Activated CD4-positive, alpha-beta T cell treated with anti-CD3 and anti-CD28 coated beads for 24 hours (primary cell): ENCODE measurements around the gene HS6ST3.

Experiments
- DNase-seq, 2 donors: peaks; one replicate each; pipeline ENCODE4 v3.0.0-alpha.2; 2020; ENCODE audit warnings: low read depth in 2 of 2

The HS6ST3 gene

GRCh38 chr13:96651598-96651997 lies 561.7 kb downstream of the HS6ST3 start:
- DNase-seq: no peak

GRCh38 chr13:96652506-96652905 lies 562.6 kb downstream of the HS6ST3 start:
- no peak for DNase-seq

- DNase-seq: no peak
Observed at GRCh38 chr13:96661612-96662011, 571.7 kb downstream of the HS6ST3 start.

GRCh38 chr13:96662036-96662435 lies 572.1 kb downstream of the HS6ST3 start:
- DNase-seq: no peak

GRCh38 chr13:96667294-96668018 lies 577.5 kb downstream of the HS6ST3 start:
- no peak for DNase-seq

- no peak for DNase-seq
Observed at GRCh38 chr13:96671073-96671472, 581.2 kb downstream of the HS6ST3 start.

- no peak for DNase-seq
Observed at GRCh38 chr13:96672016-96672415, 582.1 kb downstream of the HS6ST3 start.

GRCh38 chr13:96673825-96674224 lies 583.9 kb downstream of the HS6ST3 start:
- no peak for DNase-seq

- DNase-seq: no peak
Observed at GRCh38 chr13:96677029-96677428, 587.1 kb downstream of the HS6ST3 start.

- no peak for DNase-seq
Observed at GRCh38 chr13:96678801-96679200, 588.9 kb downstream of the HS6ST3 start.

GRCh38 chr13:96680898-96681297 lies 591.0 kb downstream of the HS6ST3 start:
- no peak for DNase-seq

GRCh38 chr13:96681766-96682165 lies 591.9 kb downstream of the HS6ST3 start:
- no peak for DNase-seq

- no peak for DNase-seq
Observed at GRCh38 chr13:96684469-96684868, 594.6 kb downstream of the HS6ST3 start.

- DNase-seq: no peak
Observed at GRCh38 chr13:96684907-96685306, 595.0 kb downstream of the HS6ST3 start.

- no peak for DNase-seq
Observed at GRCh38 chr13:96686286-96686685, 596.4 kb downstream of the HS6ST3 start.

GRCh38 chr13:96687191-96687590 lies 597.3 kb downstream of the HS6ST3 start:
- DNase-seq: no peak

- DNase-seq: no peak
Observed at GRCh38 chr13:96690998-96691397, 601.1 kb downstream of the HS6ST3 start.

- no peak for DNase-seq
Observed at GRCh38 chr13:96696389-96696900, 606.5 kb downstream of the HS6ST3 start.

- DNase-seq: no peak
Observed at GRCh38 chr13:96700657-96701056, 610.8 kb downstream of the HS6ST3 start.

- DNase-seq: no peak
Observed at GRCh38 chr13:96707146-96707545, 617.2 kb downstream of the HS6ST3 start.

GRCh38 chr13:96710166-96710862 lies 620.4 kb downstream of the HS6ST3 start:
- no peak for DNase-seq

- no peak for DNase-seq
Observed at GRCh38 chr13:96720446-96720845, 630.5 kb downstream of the HS6ST3 start.

- DNase-seq: no peak
Observed at GRCh38 chr13:96726651-96727050, 636.7 kb downstream of the HS6ST3 start.
